ENCODE measurements around the gene MEAK7. TPM values are rescaled to one million over a fixed set of nuclear protein-coding genes. Genes with fewer than 3 reads are reported as not detected.
A peak's percentile ranks its signal among the peaks of the same experiment; 100 is the strongest.

MEAK7 gene
- total and polyA plus RNA-seq, 7 donors: 2.2 to 7.1 (median 2.8) TPM

- no peak for TF ChIP-seq CTCF (IDR thresholded peaks at IDR 0.05)
- no peak overlapping the region for H3K4me3 ChIP-seq
- no peak for DNase-seq
- H3K4me1 ChIP-seq: peaks cover 4% of the 10 kb centered on the region
- no peak overlapping the region for H3K27ac ChIP-seq
- H3K27me3 ChIP-seq (ENCODE audit: insufficient read depth in 3 of 3, low read length in 2 of 3): peaks cover 0 to under 1% (median 0%) of the 10 kb centered on the region in 3 donors
- H3K36me3 ChIP-seq (ENCODE audit: insufficient read depth in 1 of 2, low read depth in 1 of 2): no peaks in the 10 kb centered on the region
- ATAC-seq: no peak
- WGBS, 3 donors: 70 to 78% (median 74%) methylated on average over 6 of the region's 6 CpGs
- intact Hi-C loops (cut with DNase I): no loop called here
- H3K9me3 ChIP-seq: no peaks in the 10 kb centered on the region
Measured at GRCh38 chr16:84535408-84535807, 30.9 kb upstream of the MEAK7 start.

GRCh38 chr16:84534815-84535214, 30.4 kb upstream of the MEAK7 start:
- Histone ChIP-seq H3K9me3 (peaks cover under 1% of the 10 kb centered on the region), H3K4me1 (peaks cover 4% of the 10 kb centered on the region), H3K4me3 (no peak overlapping the region), H3K27me3 (ENCODE audit: insufficient read depth in 3 of 3, low read length in 2 of 3) (peaks cover 0 to 4% (median 0%) of the 10 kb centered on the region in 3 donors), H3K36me3 (ENCODE audit: insufficient read depth in 1 of 2, low read depth in 1 of 2) (no peaks in the 10 kb centered on the region), H3K27ac (no peak overlapping the region)
- ATAC-seq (no peak), DNase-seq (no peak)
- WGBS, 3 donors: 89 to 95% (median 92%) methylated on average over 5 of the region's 5 CpGs
- intact Hi-C loops (cut with DNase I): no loop called here
- no peak for TF ChIP-seq CTCF (IDR thresholded peaks at IDR 0.05)

- intact Hi-C loops (cut with DNase I): no loop called here
- no peak for DNase-seq
- H3K27me3 ChIP-seq (ENCODE audit: insufficient read depth in 3 of 3, low read length in 2 of 3): peaks cover 0 to 15% (median 1%) of the 10 kb centered on the region in 3 donors
- no peak overlapping the region for H3K4me3 ChIP-seq
- ATAC-seq: peak in 2 of 4 donors; percentile 33 to 74
- peak overlapping the region; percentile 65 for H3K27ac ChIP-seq
- peaks cover 6% of the 10 kb centered on the region for H3K4me1 ChIP-seq
- peaks cover 5% of the 10 kb centered on the region for H3K9me3 ChIP-seq
- WGBS, 3 donors: 57 to 73% (median 69%) methylated on average over 11 of the region's 11 CpGs
- H3K36me3 ChIP-seq (ENCODE audit: insufficient read depth in 1 of 2, low read depth in 1 of 2): no peaks in the 10 kb centered on the region
- TF ChIP-seq CTCF (IDR thresholded peaks at IDR 0.05): no peak
Measured at GRCh38 chr16:84532855-84533486, 28.5 kb upstream of the MEAK7 start.

DNA sequence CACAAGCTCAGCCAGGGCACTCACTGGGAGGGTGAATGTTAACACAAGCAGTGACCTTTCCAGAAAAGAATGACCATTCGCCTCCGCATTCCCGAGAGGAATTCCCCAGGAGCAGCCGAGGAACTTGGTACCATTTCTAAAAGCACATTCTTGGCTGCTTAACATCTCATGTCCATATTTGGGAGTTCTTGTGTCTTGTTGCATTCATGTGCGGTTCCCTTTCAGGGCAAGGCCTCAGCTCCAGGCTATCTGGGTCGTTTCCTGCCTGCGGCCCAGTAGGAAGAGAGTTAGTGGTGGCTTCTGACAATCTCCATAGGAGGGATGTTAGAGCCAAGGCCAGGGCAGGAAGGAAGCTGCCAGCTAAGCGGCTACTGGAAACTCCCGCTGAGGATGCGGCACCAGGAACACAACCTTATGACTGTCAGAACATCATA, 27.8 kb upstream of the MEAK7 start:
- peaks cover 12% of the 10 kb centered on the region for H3K4me1 ChIP-seq
- DNase-seq (peak; percentile 63 to 79), ATAC-seq (peak; percentile 57 to 85 (median 77))
- no peak overlapping the region for H3K4me3 ChIP-seq
- peaks cover 5% of the 10 kb centered on the region for H3K9me3 ChIP-seq
- peaks cover 0 to 15% (median 2%) of the 10 kb centered on the region in 3 donors for H3K27me3 ChIP-seq (ENCODE audit: insufficient read depth in 3 of 3, low read length in 2 of 3)
- H3K27ac ChIP-seq: peak overlapping the region; percentile 65
- TF ChIP-seq CTCF (IDR thresholded peaks at IDR 0.05): no peak
- 17 to 26% (median 25%) methylated on average over 10 of the region's 10 CpGs for WGBS, 3 donors
- no peaks in the 10 kb centered on the region for H3K36me3 ChIP-seq (ENCODE audit: insufficient read depth in 1 of 2, low read depth in 1 of 2)
- intact Hi-C loops (cut with DNase I): no loop called here

All from psoas muscle (tissue), 8 donors.